Stimulated activated naive B cell treated with anti-CD40 and anti-IgM and Interleukin-4, amounts not matched to agents 10 μg/mL and 1 μg/mL and 100 μg/mL, for 72 hours (primary cell): ENCODE measurements around the gene SNAP91.
"Not testable (repeated sequence)": the region's sequence is repeated elsewhere in the genome, so short reads cannot be mapped to it uniquely, and the experiment has no call there.

ENCODE experiments used
- ATAC-seq, 2 donors: fragments of 150-1000 bp; cut with Tn5 transposase; replicated peaks; 2 replicates each; pipeline ENCODE4 v1.10.0; 2021; ENCODE audit warnings: moderate library complexity in 1 of 2
- DNase-seq: peaks from one replicate; pipeline ENCODE4 v3.0.0; 2021
- H3K27ac Mint-ChIP-seq: one replicate; pipeline ENCODE4 v1.8.0; 2022; ENCODE audit warnings: mild to moderate bottlenecking, mixed read lengths
- H3K27me3 Mint-ChIP-seq, 2 donors: one replicate each; pipeline ENCODE4 v1.8.0; 2022; ENCODE audit warnings: mixed read lengths in 2 of 2
- H3K36me3 Mint-ChIP-seq, 2 donors: one replicate each; pipeline ENCODE4 v1.8.0; 2022; ENCODE audit warnings: mixed read lengths in 2 of 2, mild to moderate bottlenecking in 1 of 2
- H3K4me1 Mint-ChIP-seq, 2 donors: one replicate each; pipeline ENCODE4 v1.8.0; 2022; ENCODE audit warnings: mixed read lengths in 2 of 2, mild to moderate bottlenecking in 1 of 2
- H3K4me3 Mint-ChIP-seq, 2 donors: one replicate each; pipeline ENCODE4 v1.8.0; 2022; ENCODE audit warnings: mild to moderate bottlenecking in 2 of 2, mixed read lengths in 2 of 2, moderate library complexity in 1 of 2
- H3K9me3 Mint-ChIP-seq, 2 donors: one replicate each; pipeline ENCODE4 v1.8.0; 2022; ENCODE audit warnings: mixed read lengths in 2 of 2, mild to moderate bottlenecking in 1 of 2

SNAP91 gene

GRCh38 chr6:83708970-83709747 lies at the start of gene SNAP91:
TSS of gene SNAP91 (minus strand) at chr6:83709101. CDS start at chr6:83707927, 1,174 bp downstream.
- DNase-seq (no peak), ATAC-seq (peak; percentile 21 to 33)
- peaks cover 5 to 15% of the 10 kb centered on the region in 2 donors for H3K4me1 Mint-ChIP-seq
- H3K4me3 Mint-ChIP-seq = peak within 1 kb of the TSS; percentile 80 to 82
- H3K27me3 Mint-ChIP-seq = peaks cover 41 to 56% of the 10 kb centered on the region in 2 donors
- peaks cover 0 to 3% of the 10 kb centered on the region in 2 donors for H3K9me3 Mint-ChIP-seq
- H3K36me3 Mint-ChIP-seq = peaks cover 1 to 2% of the 10 kb centered on the region in 2 donors
- no peak within 1 kb of the TSS for H3K27ac Mint-ChIP-seq

GRCh38 chr6:83758533-83758932 lies 49.6 kb upstream of the SNAP91 start:
- Mint-ChIP-seq H3K4me3 (no peak overlapping the region), H3K27ac (no peak overlapping the region), H3K36me3 (no peaks in the 10 kb centered on the region), H3K27me3 (no peaks in the 10 kb centered on the region), H3K4me1 (no peaks in the 10 kb centered on the region), H3K9me3 (peaks cover 18 to 27% of the 10 kb centered on the region in 2 donors)
- ATAC-seq (no peak), DNase-seq (no peak)

GRCh38 chr6:83757021-83757420 lies 48.1 kb upstream of the SNAP91 start:
- no peak for DNase-seq
- Mint-ChIP-seq H3K27ac (no peak overlapping the region), H3K4me3 (no peak overlapping the region), H3K27me3 (no peaks in the 10 kb centered on the region), H3K36me3 (no peaks in the 10 kb centered on the region), H3K9me3 (peaks cover 22 to 32% of the 10 kb centered on the region in 2 donors), H3K4me1 (no peaks in the 10 kb centered on the region)
- ATAC-seq = no peak

GRCh38 chr6:83756565-83756964 lies 47.7 kb upstream of the SNAP91 start:
- H3K9me3 Mint-ChIP-seq = peaks cover 22 to 32% of the 10 kb centered on the region in 2 donors
- peak overlapping the region; percentile 21 for H3K27ac Mint-ChIP-seq
- ATAC-seq (no peak), DNase-seq (no peak)
- no peaks in the 10 kb centered on the region for H3K27me3 Mint-ChIP-seq
- H3K4me3 Mint-ChIP-seq = no peak overlapping the region
- H3K36me3 Mint-ChIP-seq = no peaks in the 10 kb centered on the region
- H3K4me1 Mint-ChIP-seq = no peaks in the 10 kb centered on the region

GRCh38 chr6:83752375-83752774 lies 43.5 kb upstream of the SNAP91 start:
- H3K4me1 Mint-ChIP-seq = not testable (repeated sequence)

GRCh38 chr6:83741089-83741488 lies 32.2 kb upstream of the SNAP91 start:
- Mint-ChIP-seq H3K4me3 (no peak overlapping the region), H3K27me3 (peaks cover 7 to 10% of the 10 kb centered on the region in 2 donors), H3K36me3 (no peaks in the 10 kb centered on the region), H3K9me3 (peaks cover 8 to 10% of the 10 kb centered on the region in 2 donors), H3K4me1 (no peaks in the 10 kb centered on the region), H3K27ac (no peak overlapping the region)
- DNase-seq = no peak
- no peak for ATAC-seq

More at GRCh38 chr6:83752375-83752774, 43.5 kb upstream of the SNAP91 start:
- not testable (repeated sequence) for ATAC-seq, H3K27ac Mint-ChIP-seq, H3K36me3 Mint-ChIP-seq, H3K27me3 Mint-ChIP-seq, H3K4me3 Mint-ChIP-seq, DNase-seq
- H3K9me3 Mint-ChIP-seq = peaks cover 22 to 25% of the 10 kb centered on the region in 2 donors

GRCh38 chr6:83735461-83735860 lies 26.6 kb upstream of the SNAP91 start:
- H3K9me3 Mint-ChIP-seq = peaks cover 12 to 15% of the 10 kb centered on the region in 2 donors
- H3K36me3 Mint-ChIP-seq = no peaks in the 10 kb centered on the region
- ATAC-seq (no peak), DNase-seq (no peak)
- no peaks in the 10 kb centered on the region for H3K4me1 Mint-ChIP-seq
- no peaks in the 10 kb centered on the region for H3K27me3 Mint-ChIP-seq
- no peak overlapping the region for H3K4me3 Mint-ChIP-seq
- no peak overlapping the region for H3K27ac Mint-ChIP-seq

GRCh38 chr6:83729871-83730270 lies 21.0 kb upstream of the SNAP91 start:
- H3K4me3 Mint-ChIP-seq = no peak overlapping the region
- DNase-seq (no peak), ATAC-seq (no peak)
- peaks cover 0 to 6% of the 10 kb centered on the region in 2 donors for H3K27me3 Mint-ChIP-seq
- H3K9me3 Mint-ChIP-seq = peaks cover 5 to 9% of the 10 kb centered on the region in 2 donors
- H3K4me1 Mint-ChIP-seq = no peaks in the 10 kb centered on the region
- no peaks in the 10 kb centered on the region for H3K36me3 Mint-ChIP-seq
- no peak overlapping the region for H3K27ac Mint-ChIP-seq

- DNase-seq (no peak), ATAC-seq (no peak)
- Mint-ChIP-seq H3K4me1 (no peaks in the 10 kb centered on the region), H3K27ac (no peak overlapping the region), H3K9me3 (peaks cover 0 to 2% of the 10 kb centered on the region in 2 donors), H3K36me3 (no peaks in the 10 kb centered on the region), H3K27me3 (peaks cover 4 to 6% of the 10 kb centered on the region in 2 donors), H3K4me3 (no peak overlapping the region)
Observed at GRCh38 chr6:83722876-83723275, 14.0 kb upstream of the SNAP91 start.

- no peak overlapping the region for H3K27ac Mint-ChIP-seq
- H3K36me3 Mint-ChIP-seq = no peaks in the 10 kb centered on the region
- no peak overlapping the region for H3K4me3 Mint-ChIP-seq
- H3K4me1 Mint-ChIP-seq = no peaks in the 10 kb centered on the region
- H3K9me3 Mint-ChIP-seq = no peaks in the 10 kb centered on the region
- H3K27me3 Mint-ChIP-seq = no peaks in the 10 kb centered on the region
- ATAC-seq (no peak), DNase-seq (no peak)
Observed at GRCh38 chr6:83717809-83718208, 8.9 kb upstream of the SNAP91 start.

GRCh38 chr6:83711958-83712357 lies 3.1 kb upstream of the SNAP91 start:
- Mint-ChIP-seq H3K27me3 (peaks cover 31 to 41% of the 10 kb centered on the region in 2 donors), H3K27ac (no peak overlapping the region), H3K36me3 (peaks cover 1 to 2% of the 10 kb centered on the region in 2 donors), H3K4me3 (no peak overlapping the region), H3K4me1 (peaks cover 5 to 15% of the 10 kb centered on the region in 2 donors), H3K9me3 (peaks cover 0 to 3% of the 10 kb centered on the region in 2 donors)
- DNase-seq = no peak
- no peak for ATAC-seq

GRCh38 chr6:83709748-83710050 lies 798 bp upstream of the SNAP91 start:
- no peak for DNase-seq
- Mint-ChIP-seq H3K9me3 (peaks cover 0 to 3% of the 10 kb centered on the region in 2 donors), H3K4me3 (no peak overlapping the region), H3K27ac (no peak overlapping the region), H3K36me3 (peaks cover 1 to 2% of the 10 kb centered on the region in 2 donors), H3K4me1 (peaks cover 5 to 15% of the 10 kb centered on the region in 2 donors), H3K27me3 (peaks cover 41 to 56% of the 10 kb centered on the region in 2 donors)
- ATAC-seq = no peak

- H3K9me3 Mint-ChIP-seq = peaks cover 0 to 3% of the 10 kb centered on the region in 2 donors
- H3K4me3 Mint-ChIP-seq = peak overlapping the region in 1 of 2 donors; percentile 22
Observed at GRCh38 chr6:83708546-83708969, 343 bp downstream of the SNAP91 start.

GRCh38 chr6:83707829-83708545 lies 914 bp downstream of the SNAP91 start:
- no peak overlapping the region for H3K27ac Mint-ChIP-seq
- H3K4me3 Mint-ChIP-seq = no peak overlapping the region
- H3K4me1 Mint-ChIP-seq = peaks cover 5 to 15% of the 10 kb centered on the region in 2 donors
- peaks cover 45 to 56% of the 10 kb centered on the region in 2 donors for H3K27me3 Mint-ChIP-seq
- peaks cover 1 to 2% of the 10 kb centered on the region in 2 donors for H3K36me3 Mint-ChIP-seq
- DNase-seq (no peak), ATAC-seq (peak; percentile 10 to 20)
- H3K9me3 Mint-ChIP-seq = peaks cover 0 to 3% of the 10 kb centered on the region in 2 donors

More at GRCh38 chr6:83708546-83708969, 343 bp downstream of the SNAP91 start:
- H3K27ac Mint-ChIP-seq = no peak overlapping the region
- DNase-seq (no peak), ATAC-seq (peak; percentile 5 to 27)
- peaks cover 45 to 56% of the 10 kb centered on the region in 2 donors for H3K27me3 Mint-ChIP-seq
- peaks cover 5 to 15% of the 10 kb centered on the region in 2 donors for H3K4me1 Mint-ChIP-seq
- peaks cover 1 to 2% of the 10 kb centered on the region in 2 donors for H3K36me3 Mint-ChIP-seq
